ENCODE results near the gene C10orf71. TPM values are rescaled to one million over a fixed set of nuclear protein-coding genes. Genes with fewer than 3 reads are reported as not detected.

C10orf71 gene
- total RNA-seq, 1 donor = not detected

DNA sequence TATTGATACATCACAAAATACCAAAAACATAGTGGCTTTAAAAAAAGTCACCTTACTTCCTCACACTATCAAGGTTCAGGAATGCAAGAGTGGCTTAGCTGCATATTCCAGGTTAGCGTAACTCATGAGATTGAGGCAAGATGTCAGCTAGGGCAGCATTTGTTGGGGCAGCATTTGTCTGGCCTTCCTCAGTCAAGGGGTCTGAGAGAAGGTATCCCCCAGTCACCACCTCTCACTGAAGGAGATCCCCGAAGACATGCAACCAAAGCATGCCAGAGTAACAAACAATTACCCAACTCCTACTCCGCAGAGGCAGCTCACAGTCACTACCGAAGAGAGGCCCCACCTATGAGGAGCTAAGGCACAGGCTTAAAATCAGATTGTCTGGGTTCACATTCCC is 48.4 kb downstream of the C10orf71 start:
- H3K4me1 ChIP-seq (ENCODE audit: insufficient read depth, low read length) = no peaks in the 10 kb centered on the region
- H3K9me3 ChIP-seq (ENCODE audit: low read depth, low read length) = no peaks in the 10 kb centered on the region
- no peaks in the 10 kb centered on the region for H3K27me3 ChIP-seq (ENCODE audit: insufficient read depth, low read length)
- H3K4me3 ChIP-seq (ENCODE audit: low read length) = no peak overlapping the region

DNA sequence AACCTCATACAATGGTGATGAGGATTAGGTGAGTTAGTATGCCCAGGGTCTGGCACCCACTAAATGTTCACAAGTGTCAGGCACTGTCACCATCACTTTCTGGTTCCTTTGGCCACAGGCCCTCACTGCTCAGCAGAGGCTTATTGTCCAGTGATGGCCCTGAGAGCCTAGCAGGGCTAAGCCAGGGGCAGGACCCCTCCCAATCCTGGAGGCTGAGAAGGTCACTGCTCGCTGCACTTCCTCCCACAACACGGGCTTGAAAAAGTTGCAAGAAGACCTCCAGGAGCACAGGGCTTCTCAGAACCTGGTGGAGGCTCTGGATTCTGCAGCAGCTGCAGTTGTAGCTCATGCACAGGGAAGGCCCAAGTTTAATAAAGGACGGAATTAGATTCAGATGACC is 48.9 kb downstream of the C10orf71 start:
- Histone ChIP-seq H3K4me3 (ENCODE audit: low read length) (no peak overlapping the region), H3K27me3 (ENCODE audit: insufficient read depth, low read length) (no peaks in the 10 kb centered on the region), H3K4me1 (ENCODE audit: insufficient read depth, low read length) (no peaks in the 10 kb centered on the region), H3K9me3 (ENCODE audit: low read depth, low read length) (no peaks in the 10 kb centered on the region)

DNA sequence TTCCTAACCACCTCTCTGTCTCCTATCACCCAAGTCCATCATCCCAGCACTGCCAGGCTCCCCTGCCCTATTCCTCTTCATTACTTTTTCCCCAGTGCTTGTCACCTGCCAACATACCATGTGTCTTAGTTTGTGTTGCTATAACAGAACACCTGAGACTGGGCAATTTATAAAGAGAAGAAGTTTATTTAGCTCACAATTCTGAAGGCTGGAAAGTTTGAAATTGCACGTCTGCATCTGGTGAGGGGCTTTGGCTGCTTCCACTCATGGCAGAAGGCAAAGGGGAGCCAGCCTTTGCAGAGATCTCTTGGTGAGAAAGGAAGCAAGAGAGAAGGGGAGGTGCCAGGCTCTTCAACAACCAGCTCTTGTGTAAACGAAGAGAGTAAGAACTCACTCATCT is 49.6 kb downstream of the C10orf71 start:
- Histone ChIP-seq H3K4me1 (ENCODE audit: insufficient read depth, low read length) (no peaks in the 10 kb centered on the region), H3K4me3 (ENCODE audit: low read length) (no peak overlapping the region), H3K27me3 (ENCODE audit: insufficient read depth, low read length) (no peaks in the 10 kb centered on the region), H3K9me3 (ENCODE audit: low read depth, low read length) (no peaks in the 10 kb centered on the region)

- no peaks in the 10 kb centered on the region for H3K4me1 ChIP-seq (ENCODE audit: insufficient read depth, low read length)
- H3K9me3 ChIP-seq (ENCODE audit: low read depth, low read length) = no peaks in the 10 kb centered on the region
- H3K27me3 ChIP-seq (ENCODE audit: insufficient read depth, low read length) = no peaks in the 10 kb centered on the region
- no peak overlapping the region for H3K4me3 ChIP-seq (ENCODE audit: low read length)
Measured at GRCh38 chr10:49349390-49349789, 50.4 kb downstream of the C10orf71 start.

DNA sequence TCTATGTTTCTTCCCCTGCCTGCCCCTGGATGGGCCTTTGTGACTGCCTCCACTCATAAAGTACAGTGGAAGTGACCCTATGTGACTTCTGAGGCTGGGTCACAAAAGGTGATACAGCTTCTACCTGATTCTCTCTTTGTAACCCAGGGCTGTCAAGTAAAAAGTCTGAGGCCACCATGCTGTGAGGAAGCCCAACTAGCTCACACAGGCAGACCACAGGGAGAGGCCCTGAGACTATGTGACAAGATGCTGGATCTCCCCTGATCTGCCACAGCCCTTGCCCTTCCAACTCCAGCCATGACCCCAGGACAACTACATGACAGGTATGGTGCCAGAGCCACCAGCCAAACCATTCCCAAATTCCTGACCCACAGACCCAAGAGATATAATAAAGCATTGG is 51.2 kb downstream of the C10orf71 start:
- Histone ChIP-seq H3K27me3 (ENCODE audit: insufficient read depth, low read length) (no peaks in the 10 kb centered on the region), H3K9me3 (ENCODE audit: low read depth, low read length) (no peaks in the 10 kb centered on the region), H3K4me3 (ENCODE audit: low read length) (no peak overlapping the region), H3K4me1 (ENCODE audit: insufficient read depth, low read length) (no peaks in the 10 kb centered on the region)

- no peaks in the 10 kb centered on the region for H3K4me1 ChIP-seq (ENCODE audit: insufficient read depth, low read length)
- no peak overlapping the region for H3K4me3 ChIP-seq (ENCODE audit: low read length)
- H3K27me3 ChIP-seq (ENCODE audit: insufficient read depth, low read length) = no peaks in the 10 kb centered on the region
- H3K9me3 ChIP-seq (ENCODE audit: low read depth, low read length) = no peaks in the 10 kb centered on the region
Measured at GRCh38 chr10:49350846-49351532, 52.0 kb downstream of the C10orf71 start.

DNA sequence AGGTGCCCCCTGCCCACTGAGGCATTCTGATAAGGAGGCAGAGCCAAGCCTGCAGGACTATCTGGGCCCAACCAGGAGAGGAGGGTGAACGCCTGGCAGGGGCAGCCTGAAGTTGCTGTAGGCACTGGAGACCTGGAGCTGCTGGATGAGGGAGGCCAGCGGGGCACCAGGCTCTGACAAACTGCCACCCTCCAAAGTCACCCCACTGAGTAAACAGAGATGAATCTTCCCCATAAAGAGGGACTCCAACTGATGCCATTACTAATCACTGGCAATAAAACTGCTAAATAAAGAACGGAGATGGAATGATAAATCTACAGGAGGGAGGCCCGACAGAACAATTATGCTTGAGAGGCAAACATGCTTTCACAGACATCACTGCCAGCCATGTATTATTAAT is 52.7 kb downstream of the C10orf71 start:
- Histone ChIP-seq H3K27me3 (ENCODE audit: insufficient read depth, low read length) (no peaks in the 10 kb centered on the region), H3K9me3 (ENCODE audit: low read depth, low read length) (no peaks in the 10 kb centered on the region), H3K4me1 (ENCODE audit: insufficient read depth, low read length) (no peaks in the 10 kb centered on the region)

GRCh38 chr10:49352323-49352722 is 53.4 kb downstream of the C10orf71 start:
- Histone ChIP-seq H3K27me3 (ENCODE audit: insufficient read depth, low read length) (no peaks in the 10 kb centered on the region), H3K4me1 (ENCODE audit: insufficient read depth, low read length) (peaks cover under 1% of the 10 kb centered on the region), H3K4me3 (ENCODE audit: low read length) (no peak overlapping the region), H3K9me3 (ENCODE audit: low read depth, low read length) (no peaks in the 10 kb centered on the region)

More for the DNA sequence above, 52.7 kb downstream of the C10orf71 start:
- no peak overlapping the region for H3K4me3 ChIP-seq (ENCODE audit: low read length)

DNA sequence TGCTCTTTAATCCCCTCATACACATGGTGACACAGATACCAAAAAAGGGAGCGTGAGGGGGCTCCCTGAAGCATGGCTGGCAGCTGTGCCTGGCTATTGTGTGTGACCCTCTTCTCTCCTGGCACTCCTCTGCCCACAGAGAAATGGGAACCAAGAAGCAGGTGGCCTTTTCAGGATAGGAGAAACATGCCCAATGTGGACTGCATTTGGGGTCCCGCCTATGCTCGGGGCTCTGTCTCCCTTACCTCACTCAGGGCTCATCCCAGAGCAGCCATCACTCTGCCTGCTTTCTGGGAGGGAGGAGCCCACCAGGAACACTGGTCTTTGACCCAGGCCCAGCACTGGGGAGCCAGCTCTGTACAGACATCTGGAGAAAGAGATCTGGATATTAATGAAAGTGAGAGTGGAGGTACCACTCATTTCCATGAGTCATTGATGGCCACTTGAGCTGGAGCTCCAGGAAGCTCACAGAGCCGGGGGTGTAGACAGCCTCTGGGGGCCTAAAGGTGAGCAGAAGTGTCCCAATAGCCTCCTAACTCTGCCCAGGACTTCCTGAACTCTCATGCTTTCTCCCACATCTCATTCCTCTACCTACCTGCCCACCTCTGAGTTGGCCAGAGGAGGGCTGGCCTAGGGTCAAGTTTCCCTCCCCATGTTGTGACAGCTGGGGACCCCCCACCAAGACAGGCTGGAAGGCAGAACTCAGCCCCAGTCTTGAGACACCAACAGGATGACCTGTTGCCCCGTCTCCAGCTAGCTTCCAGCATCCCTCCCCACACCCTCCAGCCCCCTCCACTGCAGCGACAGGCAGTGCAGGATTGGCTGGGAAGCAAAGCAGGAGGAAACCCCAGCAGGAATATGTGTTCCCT is 54.3 kb downstream of the C10orf71 start:
- no peaks in the 10 kb centered on the region for H3K9me3 ChIP-seq (ENCODE audit: low read depth, low read length)
- H3K27me3 ChIP-seq (ENCODE audit: insufficient read depth, low read length) = no peaks in the 10 kb centered on the region
- no peak overlapping the region for H3K4me3 ChIP-seq (ENCODE audit: low read length)
- peaks cover 6% of the 10 kb centered on the region for H3K4me1 ChIP-seq (ENCODE audit: insufficient read depth, low read length)

DNA sequence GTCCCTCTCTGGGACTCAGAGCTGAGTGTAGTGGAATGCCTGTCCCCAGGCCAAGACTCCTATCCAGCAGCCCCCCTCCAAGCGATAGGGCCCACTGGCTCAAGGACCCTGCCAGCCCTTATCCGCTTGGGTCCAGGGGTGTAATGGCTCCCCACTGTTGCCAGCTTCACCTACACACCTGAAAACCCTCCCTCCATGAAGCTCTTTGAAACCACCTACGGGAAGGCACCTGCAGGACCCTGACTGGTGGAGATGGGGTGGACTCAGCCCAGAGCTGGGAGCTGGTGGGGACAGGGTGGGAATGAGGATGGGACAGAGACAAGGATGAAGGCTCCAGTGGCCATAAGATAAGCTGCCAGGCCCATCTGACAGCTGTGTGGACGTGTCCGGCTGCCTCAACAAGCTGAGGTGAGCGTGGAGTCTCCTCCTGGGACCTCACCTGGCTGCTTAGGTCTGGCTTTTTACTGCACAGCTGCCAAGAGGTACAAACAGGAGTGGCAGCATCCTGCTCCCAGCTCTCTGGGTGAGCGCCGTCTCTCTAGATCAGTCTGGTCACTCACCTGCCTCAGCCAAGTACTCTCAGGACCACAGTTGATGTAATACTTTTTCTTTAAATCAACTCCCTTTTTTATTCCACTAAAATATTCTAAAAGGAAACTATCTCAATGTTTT is 55.1 kb downstream of the C10orf71 start:
- Histone ChIP-seq H3K4me1 (ENCODE audit: insufficient read depth, low read length) (peaks cover 6% of the 10 kb centered on the region), H3K9me3 (ENCODE audit: low read depth, low read length) (no peaks in the 10 kb centered on the region), H3K4me3 (ENCODE audit: low read length) (no peak overlapping the region), H3K27me3 (ENCODE audit: insufficient read depth, low read length) (no peaks in the 10 kb centered on the region)

GRCh38 chr10:49354593-49354992 is 55.6 kb downstream of the C10orf71 start:
- Histone ChIP-seq H3K9me3 (ENCODE audit: low read depth, low read length) (no peaks in the 10 kb centered on the region), H3K4me3 (ENCODE audit: low read length) (no peak overlapping the region), H3K27me3 (ENCODE audit: insufficient read depth, low read length) (no peaks in the 10 kb centered on the region), H3K4me1 (ENCODE audit: insufficient read depth, low read length) (peaks cover 10% of the 10 kb centered on the region)

- no peak overlapping the region for H3K4me3 ChIP-seq (ENCODE audit: low read length)
- peaks cover 16% of the 10 kb centered on the region for H3K4me1 ChIP-seq (ENCODE audit: insufficient read depth, low read length)
- H3K9me3 ChIP-seq (ENCODE audit: low read depth, low read length) = no peaks in the 10 kb centered on the region
- no peaks in the 10 kb centered on the region for H3K27me3 ChIP-seq (ENCODE audit: insufficient read depth, low read length)
Measured at GRCh38 chr10:49355221-49355620, 56.3 kb downstream of the C10orf71 start.

- no peak overlapping the region for H3K4me3 ChIP-seq (ENCODE audit: low read length)
- no peaks in the 10 kb centered on the region for H3K9me3 ChIP-seq (ENCODE audit: low read depth, low read length)
- peaks cover 21% of the 10 kb centered on the region for H3K4me1 ChIP-seq (ENCODE audit: insufficient read depth, low read length)
- H3K27me3 ChIP-seq (ENCODE audit: insufficient read depth, low read length) = no peaks in the 10 kb centered on the region
Measured at GRCh38 chr10:49356181-49356580, 57.2 kb downstream of the C10orf71 start.

DNA sequence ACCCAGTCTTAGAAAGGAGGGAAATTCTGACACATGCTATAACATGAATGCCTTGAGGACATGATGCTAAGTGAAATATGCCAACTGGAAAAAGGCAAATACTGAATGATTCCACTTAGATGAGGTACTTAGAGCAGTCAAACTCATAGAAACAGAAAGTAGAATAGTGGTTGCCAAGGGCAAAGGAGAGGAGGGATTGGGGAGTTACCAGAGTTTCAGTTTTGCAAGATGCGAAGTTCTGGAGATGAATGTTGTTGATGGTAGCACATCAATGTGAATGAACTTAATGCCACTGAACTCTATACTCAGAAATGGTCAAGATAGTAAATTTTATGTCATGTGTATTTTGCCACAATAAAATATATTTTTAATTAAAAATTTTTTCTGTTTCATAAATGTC is 58.0 kb downstream of the C10orf71 start:
- H3K4me3 ChIP-seq (ENCODE audit: low read length) = no peak overlapping the region
- no peaks in the 10 kb centered on the region for H3K9me3 ChIP-seq (ENCODE audit: low read depth, low read length)
- peaks cover 22% of the 10 kb centered on the region for H3K4me1 ChIP-seq (ENCODE audit: insufficient read depth, low read length)
- no peaks in the 10 kb centered on the region for H3K27me3 ChIP-seq (ENCODE audit: insufficient read depth, low read length)

DNA sequence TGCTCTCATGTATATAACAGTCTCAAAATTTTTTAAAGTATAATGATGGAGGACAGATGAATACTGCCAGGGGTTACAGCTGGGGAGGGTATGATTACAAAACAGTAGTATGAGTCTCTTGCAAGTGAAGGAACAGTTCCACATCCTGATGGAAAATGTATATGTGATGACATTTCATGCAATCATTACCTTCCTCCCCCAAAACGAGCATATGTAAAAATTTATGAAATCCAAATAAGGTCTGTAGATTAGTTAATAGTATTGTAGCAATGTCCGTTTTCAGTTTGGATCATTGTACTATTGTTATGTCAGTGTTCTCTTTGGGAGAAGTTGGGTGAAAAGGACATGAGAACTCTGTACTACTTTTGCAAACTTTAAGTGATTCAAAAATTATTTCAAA is 58.9 kb downstream of the C10orf71 start:
- no peak overlapping the region for H3K4me3 ChIP-seq (ENCODE audit: low read length)
- peaks cover 30% of the 10 kb centered on the region for H3K4me1 ChIP-seq (ENCODE audit: insufficient read depth, low read length)
- H3K27me3 ChIP-seq (ENCODE audit: insufficient read depth, low read length) = no peaks in the 10 kb centered on the region
- H3K9me3 ChIP-seq (ENCODE audit: low read depth, low read length) = no peaks in the 10 kb centered on the region

Measured in mononuclear cell (primary cell).